NCI-H2196 treated with DMSO at 0.1 percent for 48 hours (cell line): ENCODE data around the gene SLC36A4.
"Not testable (repeated sequence)": the region's sequence is repeated elsewhere in the genome, so short reads cannot be mapped to it uniquely, and the experiment has no call there.

ENCODE experiments used
- DNase-seq: peaks from one replicate; lab custom pipeline; 2025; ENCODE audit not compliant: unreplicated experiment; lab: John Stamatoyannopoulos, UW

The SLC36A4 gene

DNA sequence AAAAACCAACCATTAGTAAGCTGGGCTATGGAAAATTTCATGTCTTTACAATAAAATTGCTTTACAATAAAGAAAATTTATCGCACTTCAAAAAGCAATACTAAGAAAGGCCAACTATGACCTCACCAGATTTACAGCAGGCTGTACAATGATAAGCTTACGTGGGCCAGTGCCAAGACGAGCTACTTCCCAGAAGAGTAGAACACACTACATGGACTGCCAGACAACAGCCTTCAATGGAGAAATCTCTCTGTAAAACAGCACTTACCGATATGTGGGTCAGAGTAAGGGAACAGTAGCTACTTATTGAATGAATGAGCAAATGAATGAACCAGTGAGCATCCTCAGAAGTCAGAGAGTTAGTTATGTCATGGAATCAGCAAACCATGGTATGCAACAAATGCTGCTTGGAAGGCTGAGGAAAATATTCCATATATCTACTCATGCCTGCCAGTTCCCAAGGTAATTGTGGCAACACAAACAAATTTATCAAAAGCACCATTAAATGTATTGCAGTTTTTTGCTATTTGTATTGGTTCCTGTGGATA lies 74.4 kb downstream of the SLC36A4 start:
- no peak for DNase-seq

GRCh38 chr11:93122535-93123235 lies 75.1 kb downstream of the SLC36A4 start:
- DNase-seq, result no peak

DNA sequence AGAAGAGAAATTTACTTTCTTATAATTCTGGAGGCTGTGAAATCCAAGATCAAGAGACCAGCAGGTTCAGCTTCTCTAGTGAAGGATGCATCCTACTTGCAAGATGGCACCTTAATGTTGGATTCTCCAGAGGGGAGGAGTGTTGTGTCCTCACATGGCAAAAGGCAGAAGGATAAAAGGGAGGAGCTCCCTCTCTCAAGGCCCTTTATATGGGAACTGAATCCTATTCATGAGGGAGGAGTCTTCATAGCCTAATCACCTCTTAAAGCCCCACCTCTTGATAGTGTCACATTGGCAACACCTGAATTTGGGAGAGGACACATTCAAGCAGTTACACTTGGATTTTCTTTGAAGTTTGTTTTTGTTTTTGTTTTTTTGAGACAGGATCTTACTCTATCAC lies 79.5 kb downstream of the SLC36A4 start:
- no peak for DNase-seq

GRCh38 chr11:93117565-93117964 lies 80.2 kb downstream of the SLC36A4 start:
- DNase-seq, result no peak

DNA sequence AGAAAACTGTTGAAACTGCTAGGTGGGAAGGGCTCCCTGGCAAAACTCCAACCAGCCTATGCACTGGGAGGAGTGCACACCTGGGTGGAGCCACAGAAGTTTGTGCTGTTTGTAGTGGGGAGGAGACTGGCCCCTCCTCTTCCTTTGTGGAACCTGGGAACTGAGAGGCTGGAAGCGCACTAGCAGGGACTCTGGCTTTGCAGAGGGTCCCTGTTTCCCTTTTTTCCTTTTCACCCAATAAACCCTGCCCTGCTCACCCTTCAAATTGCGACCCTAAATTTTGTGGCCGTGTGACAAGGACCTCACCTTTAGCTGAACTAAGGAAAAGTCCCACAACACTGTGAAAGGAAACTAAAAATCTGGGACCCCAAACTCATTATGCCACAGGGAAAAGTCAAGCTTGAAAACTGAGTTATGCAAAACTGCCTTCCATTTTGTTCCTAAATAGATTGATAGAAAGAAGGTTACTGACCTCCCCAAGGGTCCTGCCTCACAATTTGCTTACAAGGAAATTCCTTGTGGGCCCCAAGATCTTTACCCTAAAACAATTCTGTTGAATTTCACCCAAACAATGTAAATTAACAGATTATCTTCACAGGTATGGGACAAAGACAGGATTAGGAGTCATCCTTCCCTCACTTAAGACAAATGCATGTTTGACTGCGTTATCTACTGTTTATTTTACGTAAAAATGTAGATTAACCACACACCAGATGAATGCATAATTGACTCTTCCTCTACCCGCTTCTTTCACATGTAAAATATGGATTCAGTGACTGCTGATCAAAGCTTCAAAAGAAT lies 81.0 kb downstream of the SLC36A4 start:
- no peak for DNase-seq

- DNase-seq, result no peak
Observed at GRCh38 chr11:93114304-93114703, 83.5 kb downstream of the SLC36A4 start.

DNA sequence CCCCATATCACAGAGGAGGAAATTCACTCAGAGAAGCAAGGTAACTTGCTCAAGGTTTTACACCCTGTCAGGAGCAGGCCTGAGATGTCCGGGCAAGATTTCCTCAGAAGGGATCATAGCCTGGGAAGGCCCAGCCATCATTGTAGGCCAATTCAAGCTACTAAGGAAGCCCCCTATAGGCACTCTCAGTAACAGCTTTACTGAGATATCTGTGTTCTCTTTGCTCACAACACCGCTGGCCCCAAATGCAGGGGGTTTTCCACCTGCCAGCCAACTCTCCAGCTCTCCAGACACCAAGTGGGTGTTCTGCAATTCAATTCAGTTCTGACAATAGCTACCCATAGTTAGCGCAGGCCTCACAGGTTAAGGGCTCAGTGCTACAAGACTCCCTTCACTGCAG lies 84.0 kb downstream of the SLC36A4 start:
- no peak for DNase-seq

GRCh38 chr11:93111147-93111546 lies 86.6 kb downstream of the SLC36A4 start:
- DNase-seq, result not testable (repeated sequence)

- no peak for DNase-seq
Observed at GRCh38 chr11:93100211-93100610, 97.6 kb downstream of the SLC36A4 start.

- no peak for DNase-seq
Observed at GRCh38 chr11:93099806-93100205, 98.0 kb downstream of the SLC36A4 start.
